Measurements from ENCODE around the gene SETMAR. TPM values are rescaled to one million over a fixed set of nuclear protein-coding genes. Genes with fewer than 3 reads are reported as not detected.
"Not testable (repeated sequence)": the region's sequence is repeated elsewhere in the genome, so short reads cannot be mapped to it uniquely, and the experiment has no call there.

The SETMAR gene
- total and polyA plus RNA-seq, 2 donors from 2014 or later: 16.0 to 21.4 TPM

DNA sequence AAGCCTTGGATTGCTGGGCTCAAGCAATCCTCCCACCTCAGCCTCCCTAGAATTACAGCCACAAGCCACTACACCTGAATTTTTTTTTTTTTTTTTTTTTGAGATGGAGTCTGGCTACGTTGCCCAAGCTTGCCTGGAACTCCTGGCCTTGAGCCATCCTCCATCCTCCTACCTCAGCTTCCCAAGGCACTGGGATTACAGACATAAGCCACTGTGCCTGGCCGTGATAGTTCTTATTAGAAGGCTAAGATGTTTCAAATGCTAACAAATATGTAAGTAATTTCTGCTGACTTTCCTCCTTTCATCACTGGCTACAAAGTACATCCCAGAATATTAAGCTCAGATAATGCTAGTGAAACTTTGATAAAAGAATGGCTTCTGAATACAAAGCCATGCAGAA is 5.7 kb upstream of the SETMAR start:
- H3K9me3 ChIP-seq (ENCODE audit: control insufficient read depth in 2 of 3, insufficient read depth in 1 of 3, low read length in 3 of 3): no peaks in the 10 kb centered on the region
- no peak for FAIRE-seq
- no peaks in the 10 kb centered on the region for H3K4me1 ChIP-seq (ENCODE audit: control insufficient read depth in 2 of 3, insufficient read depth in 2 of 3, low read depth in 1 of 3, low read length in 3 of 3)
- no peak overlapping the region for H3K4me3 ChIP-seq (ENCODE audit: low read length in 3 of 3)
- no peaks in the 10 kb centered on the region for H3K27me3 ChIP-seq (ENCODE audit: control insufficient read depth, insufficient read depth, low read length)
- no peaks in the 10 kb centered on the region for H3K36me3 ChIP-seq (ENCODE audit: control insufficient read depth in 2 of 3, insufficient read depth in 3 of 3, low read length in 3 of 3)
- intact Hi-C loops (cut with DNase I): no loop called here
- no peak overlapping the region for H3K9ac ChIP-seq (ENCODE audit: low read length in 3 of 3)
- DNase-seq: no peak
- no peak overlapping the region for H3K27ac ChIP-seq (ENCODE audit: low read depth in 2 of 2, low read length in 2 of 2)
- TF ChIP-seq, protein P1, sequence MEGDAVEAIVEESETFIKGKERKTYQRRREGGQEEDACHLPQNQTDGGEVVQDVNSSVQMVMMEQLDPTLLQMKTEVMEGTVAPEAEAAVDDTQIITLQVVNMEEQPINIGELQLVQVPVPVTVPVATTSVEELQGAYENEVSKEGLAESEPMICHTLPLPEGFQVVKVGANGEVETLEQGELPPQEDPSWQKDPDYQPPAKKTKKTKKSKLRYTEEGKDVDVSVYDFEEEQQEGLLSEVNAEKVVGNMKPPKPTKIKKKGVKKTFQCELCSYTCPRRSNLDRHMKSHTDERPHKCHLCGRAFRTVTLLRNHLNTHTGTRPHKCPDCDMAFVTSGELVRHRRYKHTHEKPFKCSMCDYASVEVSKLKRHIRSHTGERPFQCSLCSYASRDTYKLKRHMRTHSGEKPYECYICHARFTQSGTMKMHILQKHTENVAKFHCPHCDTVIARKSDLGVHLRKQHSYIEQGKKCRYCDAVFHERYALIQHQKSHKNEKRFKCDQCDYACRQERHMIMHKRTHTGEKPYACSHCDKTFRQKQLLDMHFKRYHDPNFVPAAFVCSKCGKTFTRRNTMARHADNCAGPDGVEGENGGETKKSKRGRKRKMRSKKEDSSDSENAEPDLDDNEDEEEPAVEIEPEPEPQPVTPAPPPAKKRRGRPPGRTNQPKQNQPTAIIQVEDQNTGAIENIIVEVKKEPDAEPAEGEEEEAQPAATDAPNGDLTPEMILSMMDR (IDR thresholded peaks at IDR 0.05; ENCODE audit: borderline replicate concordance, extremely low read depth, insufficient read depth): no peak

DNA sequence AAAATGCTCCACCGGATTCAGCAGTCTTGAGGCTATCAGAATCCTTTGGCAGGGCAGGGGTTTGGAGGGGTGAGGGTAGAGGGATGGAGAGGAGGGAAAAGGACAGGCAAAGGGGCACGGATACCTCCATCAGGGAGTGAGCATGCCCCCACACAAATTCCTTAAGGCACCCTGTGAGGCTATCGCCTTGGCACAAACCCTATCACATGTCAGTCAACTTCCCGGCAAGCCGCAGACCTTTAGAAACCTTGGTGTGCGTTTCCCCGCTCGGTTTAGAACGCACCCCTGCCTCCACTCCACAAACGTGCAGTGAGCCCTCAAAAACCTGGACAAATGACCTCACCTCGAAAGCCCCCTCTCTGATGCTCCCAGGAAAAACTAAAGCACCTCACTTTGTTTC is 422 bp upstream of the SETMAR start:
- peak in 1 of 5 donors; percentile 46 for DNase-seq
- Histone ChIP-seq H3K27me3 (ENCODE audit: control insufficient read depth, insufficient read depth, low read length) (no peaks in the 10 kb centered on the region), H3K36me3 (ENCODE audit: control insufficient read depth in 2 of 3, insufficient read depth in 3 of 3, low read length in 3 of 3) (no peaks in the 10 kb centered on the region), H3K27ac (ENCODE audit: low read depth in 2 of 2, low read length in 2 of 2) (peak overlapping the region; percentile 93 to 97), H3K4me3 (ENCODE audit: low read length in 3 of 3) (peak overlapping the region; percentile 73 to 99 (median 97)), H3K4me1 (ENCODE audit: control insufficient read depth in 2 of 3, insufficient read depth in 2 of 3, low read depth in 1 of 3, low read length in 3 of 3) (peaks cover 0 to 2% (median 0%) of the 10 kb centered on the region in 3 donors), H3K9ac (ENCODE audit: low read length in 3 of 3) (peak overlapping the region in 1 of 3 donors; percentile 72), H3K9me3 (ENCODE audit: control insufficient read depth in 2 of 3, insufficient read depth in 1 of 3, low read length in 3 of 3) (no peaks in the 10 kb centered on the region)
- intact Hi-C loops (cut with DNase I): no loop called here
- TF ChIP-seq, protein P1 (IDR thresholded peaks at IDR 0.05; ENCODE audit: borderline replicate concordance, extremely low read depth, insufficient read depth): no peak
- FAIRE-seq: no peak

DNA sequence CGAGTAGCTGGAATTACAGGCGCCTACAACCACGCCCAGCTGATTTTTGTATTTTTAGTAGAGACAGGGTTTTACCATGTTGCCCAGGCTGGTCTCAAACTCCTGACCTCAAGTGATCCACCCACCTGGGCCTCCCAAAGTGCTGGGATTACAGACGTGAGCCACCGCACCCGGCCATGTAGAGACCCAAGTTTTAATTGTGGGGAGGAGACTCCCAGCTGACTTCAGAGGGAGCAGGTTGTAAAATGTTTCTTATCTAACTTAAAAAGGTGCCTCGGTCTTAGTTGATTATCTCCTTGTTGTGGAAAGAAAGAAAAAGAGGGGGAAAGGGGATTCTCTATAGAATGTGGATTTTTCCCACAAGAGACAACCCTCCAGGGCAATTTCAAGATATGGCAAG is 2.0 kb downstream of the SETMAR start:
- H3K9ac ChIP-seq (ENCODE audit: low read length in 3 of 3); H3K27me3 ChIP-seq (ENCODE audit: control insufficient read depth, insufficient read depth, low read length); H3K9me3 ChIP-seq (ENCODE audit: control insufficient read depth in 2 of 3, insufficient read depth in 1 of 3, low read length in 3 of 3); H3K27ac ChIP-seq (ENCODE audit: low read depth in 2 of 2, low read length in 2 of 2); DNase-seq; intact Hi-C loops (cut with DNase I); H3K4me1 ChIP-seq (ENCODE audit: control insufficient read depth in 2 of 3, insufficient read depth in 2 of 3, low read depth in 1 of 3, low read length in 3 of 3); H3K36me3 ChIP-seq (ENCODE audit: control insufficient read depth in 2 of 3, insufficient read depth in 3 of 3, low read length in 3 of 3); FAIRE-seq: not testable (repeated sequence)
- peak overlapping the region in 1 of 3 donors; percentile 2 for H3K4me3 ChIP-seq (ENCODE audit: low read length in 3 of 3)

DNA sequence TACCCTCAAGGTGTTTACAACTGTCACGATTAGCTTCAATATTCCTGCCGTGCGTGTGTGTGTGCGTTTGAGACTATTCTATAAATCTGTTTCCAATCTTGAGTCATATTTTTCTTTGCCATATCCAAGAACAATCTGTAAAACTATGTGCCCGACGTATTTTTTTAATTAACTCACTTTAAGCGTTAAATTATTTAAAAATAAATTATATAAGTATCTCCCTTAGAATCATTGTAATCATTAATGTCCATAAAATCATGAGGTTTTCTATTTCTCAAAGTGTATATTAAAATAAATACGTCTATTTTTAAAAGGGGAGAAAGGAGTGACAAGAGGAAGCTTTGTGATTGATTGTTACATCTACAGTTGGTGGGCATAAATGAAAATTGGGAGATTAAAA is 2.9 kb downstream of the SETMAR start:
- Histone ChIP-seq H3K36me3 (ENCODE audit: control insufficient read depth in 2 of 3, insufficient read depth in 3 of 3, low read length in 3 of 3) (no peaks in the 10 kb centered on the region), H3K4me3 (ENCODE audit: low read length in 3 of 3) (peak overlapping the region in 1 of 3 donors; percentile 2), H3K9ac (ENCODE audit: low read length in 3 of 3) (no peak overlapping the region), H3K27me3 (ENCODE audit: control insufficient read depth, insufficient read depth, low read length) (no peaks in the 10 kb centered on the region), H3K4me1 (ENCODE audit: control insufficient read depth in 2 of 3, insufficient read depth in 2 of 3, low read depth in 1 of 3, low read length in 3 of 3) (peaks cover 0 to 9% (median 4%) of the 10 kb centered on the region in 3 donors), H3K27ac (ENCODE audit: low read depth in 2 of 2, low read length in 2 of 2) (peak overlapping the region; percentile 29 to 79), H3K9me3 (ENCODE audit: control insufficient read depth in 2 of 3, insufficient read depth in 1 of 3, low read length in 3 of 3) (no peaks in the 10 kb centered on the region)
- FAIRE-seq (no peak), DNase-seq (no peak)
- intact Hi-C loops (cut with DNase I): no loop called here
- TF ChIP-seq, protein P1 (IDR thresholded peaks at IDR 0.05; ENCODE audit: borderline replicate concordance, extremely low read depth, insufficient read depth): no peak

All from kidney (tissue), 14 donors.